NB4 (cell line): ENCODE results near the gene HEPACAM2.

Experiments
- DNase-seq: peaks from one replicate; pipeline ENCODE4 v3.0.0; 2010; ENCODE audit warnings: low read depth
- H3K4me3 ChIP-seq: one replicate; pipeline ENCODE4 v1.5.1; 2011; ENCODE audit warnings: mild to moderate bottlenecking, low read depth, low read length, moderate library complexity
- CTCF ChIP-seq: IDR thresholded peaks from one replicate; pipeline ENCODE4 v1.5.1; 2012; ENCODE audit warnings: low read depth, low read length
- MYC ChIP-seq: IDR thresholded peaks from 2 replicates; pipeline ENCODE4 v1.6.1; 2011; ENCODE audit warnings: low read depth, low read length
- POLR2A ChIP-seq: IDR thresholded peaks from 2 replicates; pipeline ENCODE4 v1.6.1; 2011; ENCODE audit warnings: mild to moderate bottlenecking; ENCODE audit not compliant: insufficient read length; ENCODE audit errors: extremely low read depth
- TF ChIP-seq, protein P1 (sequence below): IDR thresholded peaks from 2 replicates; pipeline ENCODE4 v1.6.1; 2011; ENCODE audit warnings: low read depth, low read length

The HEPACAM2 gene

GRCh38 chr7:93245525-93246432 is 19.5 kb upstream of the HEPACAM2 start:
- TF ChIP-seq CTCF (peak; percentile 27), POLR2A (no peak)
- H3K4me3 ChIP-seq, result no peak overlapping the region
- peak; percentile 50 for DNase-seq

- TF ChIP-seq MYC (no peak), POLR2A (no peak), CTCF (no peak)
- TF ChIP-seq, protein P1, sequence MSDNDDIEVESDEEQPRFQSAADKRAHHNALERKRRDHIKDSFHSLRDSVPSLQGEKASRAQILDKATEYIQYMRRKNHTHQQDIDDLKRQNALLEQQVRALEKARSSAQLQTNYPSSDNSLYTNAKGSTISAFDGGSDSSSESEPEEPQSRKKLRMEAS, result no peak
- DNase-seq, result no peak
- no peak overlapping the region for H3K4me3 ChIP-seq
Measured at GRCh38 chr7:93242106-93242505, 15.8 kb upstream of the HEPACAM2 start.

DNA sequence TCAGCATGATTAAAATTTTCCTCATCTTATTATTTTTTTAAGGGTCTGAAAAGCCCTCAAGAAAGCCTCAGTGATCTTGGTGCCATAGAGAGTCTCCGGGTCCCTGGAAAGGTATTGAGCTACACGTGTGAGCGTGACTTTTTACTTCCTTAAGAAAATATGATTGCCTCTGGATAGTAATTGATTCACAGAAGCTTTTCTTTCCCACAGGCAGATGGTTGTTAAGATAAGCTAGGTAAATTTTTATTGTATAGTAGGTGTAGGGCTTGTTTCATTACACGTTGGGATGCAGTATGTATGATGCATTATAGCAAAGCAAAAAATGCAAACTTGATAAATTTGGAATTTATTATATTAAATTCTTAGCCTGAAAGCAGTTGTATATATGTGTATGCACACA is 13.6 kb upstream of the HEPACAM2 start:
- H3K4me3 ChIP-seq, result no peak overlapping the region
- DNase-seq, result no peak
- TF ChIP-seq, protein P1, result no peak
- TF ChIP-seq POLR2A (no peak), MYC (no peak), CTCF (no peak)

DNA sequence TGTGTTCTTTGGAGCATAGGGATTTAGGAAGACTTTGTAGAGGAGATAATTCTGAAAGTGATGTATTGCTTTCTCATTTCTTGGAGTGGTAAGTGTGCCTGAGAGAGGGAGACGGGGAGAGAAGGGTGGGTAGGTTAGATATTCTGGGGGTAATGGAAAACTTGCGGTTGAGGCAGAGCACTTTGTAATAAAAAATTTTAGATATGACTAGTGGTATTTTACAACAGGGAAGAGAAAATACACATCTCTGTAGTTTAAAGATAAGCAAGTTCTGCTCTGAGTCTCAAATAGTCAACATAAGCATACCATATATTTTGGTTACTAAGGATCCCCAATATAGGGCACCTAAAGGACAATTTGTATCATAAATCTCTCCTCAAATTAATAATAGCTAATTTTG is 12.5 kb upstream of the HEPACAM2 start:
- TF ChIP-seq MYC (no peak), POLR2A (no peak), CTCF (no peak)
- TF ChIP-seq, protein P1, result no peak
- H3K4me3 ChIP-seq, result no peak overlapping the region
- no peak for DNase-seq

DNA sequence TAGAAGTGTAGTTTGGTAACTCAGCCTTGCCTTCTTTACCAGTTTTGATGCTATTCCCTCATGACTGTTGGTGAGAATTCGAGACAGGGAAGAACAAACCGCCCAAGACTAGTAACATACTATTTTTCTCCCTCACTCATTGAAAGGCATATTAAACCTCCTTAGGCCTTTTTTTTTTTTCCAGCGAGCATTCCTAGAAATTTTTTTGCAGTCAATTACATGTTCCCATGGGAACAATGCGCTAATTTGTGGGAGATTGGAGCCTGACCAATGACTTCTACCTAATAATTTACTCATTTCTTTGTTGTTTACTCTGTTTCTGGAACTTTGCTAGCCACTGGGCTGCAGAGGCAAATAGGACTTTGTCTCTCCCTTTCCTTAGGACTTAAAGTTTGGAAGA is 11.9 kb upstream of the HEPACAM2 start:
- DNase-seq, result no peak
- TF ChIP-seq CTCF, result no peak
- TF ChIP-seq, protein P1, result no peak
- TF ChIP-seq POLR2A, result no peak
- TF ChIP-seq MYC, result no peak
- H3K4me3 ChIP-seq, result no peak overlapping the region
